Neural cell (in vitro differentiated cells): ENCODE results near the gene ZWILCH. TPM values are rescaled to one million over a fixed set of nuclear protein-coding genes. Genes with fewer than 3 reads are reported as not detected.

Experiments used
- H2AFZ ChIP-seq: fragments of 200-600, 300-800 bp; sonication (generic), shearing (Covaris generic); 2 replicates; pipeline ENCODE4 v1.6.0; 2014; ENCODE audit warnings: low read depth, mild to moderate bottlenecking, antibody characterized with exemption, low read length, moderate library complexity
- H3F3A ChIP-seq: fragments of 200-600 bp; shearing (Covaris generic); 2 replicates; pipeline ENCODE4 v1.6.1; 2016; ENCODE audit warnings: mild to moderate bottlenecking, moderate library complexity, mixed read lengths, antibody characterized with exemption, low read length; ENCODE audit not compliant: insufficient read depth, poor library complexity, severe bottlenecking
- H3K27ac ChIP-seq: fragments of 200-600, 300-800 bp; sonication (generic), shearing (Covaris generic); 2 replicates; pipeline ENCODE4 v1.5.1; 2014; ENCODE audit warnings: mild to moderate bottlenecking, low read length, moderate library complexity
- H3K27me3 ChIP-seq: fragments of 300-800, 200-600 bp; sonication (generic), shearing (Covaris generic); 2 replicates; pipeline ENCODE4 v1.6.0; 2014; ENCODE audit warnings: mild to moderate bottlenecking, low read depth, low read length, moderate library complexity; ENCODE audit not compliant: insufficient read depth
- H3K36me3 ChIP-seq: fragments of 300-800, 200-600 bp; sonication (generic), shearing (Covaris generic); 2 replicates; pipeline ENCODE4 v1.5.1; 2014; ENCODE audit warnings: mild to moderate bottlenecking, antibody characterized with exemption, low read length, moderate library complexity; ENCODE audit not compliant: insufficient read depth
- H3K4me2 ChIP-seq: fragments of 300-800, 200-600 bp; sonication (generic), shearing (Covaris generic); 2 replicates; pipeline ENCODE4 v1.6.0; 2014; ENCODE audit warnings: mild to moderate bottlenecking, low read length
- H3K4me3 ChIP-seq: fragments of 300-800, 200-600 bp; sonication (generic), shearing (Covaris generic); 2 replicates; pipeline ENCODE4 v1.5.1; 2014; ENCODE audit warnings: mild to moderate bottlenecking, low read length, moderate library complexity
- H3K79me2 ChIP-seq: fragments of 200-600 bp; shearing (Covaris generic); replicated peaks from 2 replicates; pipeline ENCODE4 v1.6.0; 2014; ENCODE audit warnings: mild to moderate bottlenecking, low read length, moderate library complexity; ENCODE audit not compliant: insufficient read depth
- H3K9ac ChIP-seq: fragments of 300-800, 200-600 bp; sonication (generic), shearing (Covaris generic); 2 replicates; pipeline ENCODE4 v1.6.1; 2016; ENCODE audit warnings: mild to moderate bottlenecking, low read length, mixed read lengths
- H3K9me2 ChIP-seq: fragments of 200-600 bp; shearing (Covaris generic); 2 replicates; pipeline ENCODE4 v1.6.1; 2016; ENCODE audit warnings: mild to moderate bottlenecking, low read length, mixed read lengths; ENCODE audit not compliant: insufficient read depth
- H3K9me3 ChIP-seq: fragments of 200-600, 300-800 bp; sonication (generic), shearing (Covaris generic); 2 replicates; pipeline ENCODE4 v1.6.1; 2016; ENCODE audit warnings: mild to moderate bottlenecking, mixed run types, low read length, moderate library complexity, mixed read lengths
- H4K20me1 ChIP-seq: fragments of 200-600 bp; shearing (Covaris generic); 2 replicates; pipeline ENCODE4 v1.6.1; 2016; ENCODE audit warnings: mild to moderate bottlenecking, mixed run types; ENCODE audit not compliant: insufficient read depth
- CTCF ChIP-seq: fragments of 450-650 bp; IDR thresholded peaks from 2 replicates; pipeline ENCODE4 v1.5.1; 2014; ENCODE audit warnings: antibody characterized with exemption, mild to moderate bottlenecking, moderate library complexity; ENCODE audit not compliant: poor library complexity, severe bottlenecking
- EP300 ChIP-seq: fragments of 450-650 bp; conservative IDR thresholded peaks from 2 replicates; pipeline ENCODE4 v1.6.1; 2014; ENCODE audit warnings: antibody characterized with exemption, mild to moderate bottlenecking, moderate library complexity; ENCODE audit not compliant: poor library complexity, severe bottlenecking
- EZH2 ChIP-seq: fragments of 200-600, 300-800 bp; shearing (Covaris generic), sonication (generic); IDR thresholded peaks from 2 replicates; pipeline ENCODE4 v1.6.1; 2014; ENCODE audit warnings: antibody characterized with exemption, low read length, borderline replicate concordance, mild to moderate bottlenecking; ENCODE audit not compliant: insufficient read depth, poor library complexity, severe bottlenecking
- MXI1 ChIP-seq: fragments of 450-650 bp; conservative IDR thresholded peaks from 2 replicates; pipeline ENCODE4 v1.6.1; 2014; ENCODE audit warnings: antibody characterized with exemption, mild to moderate bottlenecking; ENCODE audit not compliant: poor library complexity, severe bottlenecking
- POLR2AphosphoS5 ChIP-seq: IDR thresholded peaks from 2 replicates; pipeline ENCODE4 v1.6.1; 2012
- RAD21 ChIP-seq: fragments of 450-650 bp; conservative IDR thresholded peaks from 2 replicates; pipeline ENCODE4 v1.6.1; 2014; ENCODE audit warnings: antibody characterized with exemption, mild to moderate bottlenecking, moderate library complexity
- REST ChIP-seq: IDR thresholded peaks from 2 replicates; pipeline ENCODE4 v1.6.1; 2012; ENCODE audit warnings: borderline replicate concordance
- SMC3 ChIP-seq: fragments of 450-650 bp; conservative IDR thresholded peaks from 2 replicates; pipeline ENCODE4 v1.6.1; 2014; ENCODE audit warnings: antibody characterized with exemption, mild to moderate bottlenecking, moderate library complexity; ENCODE audit not compliant: poor library complexity
- TAF1 ChIP-seq: IDR thresholded peaks from 2 replicates; pipeline ENCODE4 v1.6.1; 2012; ENCODE audit warnings: low read depth
- polyA plus RNA-seq: library from polyadenylated mRNA; depleted of rRNA; stranded (reverse); fragments of >200 nt; gene quantifications from 2 replicates; pipeline ENCODE4 v1.2.3, GENCODE V29; 2014

ZWILCH gene
- polyA plus RNA-seq, 1 donor from 2014 or later = 63.1 TPM

GRCh38 chr15:66569461-66570137, 64.5 kb downstream of the ZWILCH start:
- no peaks in the 10 kb centered on the region for H3K27me3 ChIP-seq
- no peak overlapping the region for H3K4me2 ChIP-seq
- no peaks in the 10 kb centered on the region for H3K79me2 ChIP-seq
- no peak for TF ChIP-seq MXI1
- no peak for TF ChIP-seq CTCF
- TF ChIP-seq RAD21 = no peak
- no peak for TF ChIP-seq EZH2
- no peak for TF ChIP-seq SMC3
- TF ChIP-seq POLR2AphosphoS5 = no peak
- H3K9ac ChIP-seq = no peak overlapping the region
- no peaks in the 10 kb centered on the region for H3F3A ChIP-seq
- no peak overlapping the region for H3K4me3 ChIP-seq
- H3K27ac ChIP-seq = no peak overlapping the region
- H3K9me3 ChIP-seq = no peaks in the 10 kb centered on the region
- H3K9me2 ChIP-seq = no peaks in the 10 kb centered on the region
- H2AFZ ChIP-seq = no peak overlapping the region
- H4K20me1 ChIP-seq = no peaks in the 10 kb centered on the region
- H3K36me3 ChIP-seq = no peaks in the 10 kb centered on the region

GRCh38 chr15:66570327-66570726, 65.2 kb downstream of the ZWILCH start:
- H3K4me2 ChIP-seq = no peak overlapping the region
- H3K9me3 ChIP-seq = no peaks in the 10 kb centered on the region
- no peak overlapping the region for H2AFZ ChIP-seq
- no peak overlapping the region for H3K27ac ChIP-seq
- no peaks in the 10 kb centered on the region for H3K9me2 ChIP-seq
- H4K20me1 ChIP-seq = no peaks in the 10 kb centered on the region
- no peaks in the 10 kb centered on the region for H3K27me3 ChIP-seq
- H3K4me3 ChIP-seq = no peak overlapping the region
- H3K9ac ChIP-seq = no peak overlapping the region
- no peaks in the 10 kb centered on the region for H3F3A ChIP-seq
- no peaks in the 10 kb centered on the region for H3K36me3 ChIP-seq
- no peaks in the 10 kb centered on the region for H3K79me2 ChIP-seq
- TF ChIP-seq REST (no peak), SMC3 (no peak)

- Histone ChIP-seq H3K4me2 (no peak overlapping the region), H3K27ac (no peak overlapping the region), H4K20me1 (no peaks in the 10 kb centered on the region), H3K79me2 (no peaks in the 10 kb centered on the region), H3K36me3 (no peaks in the 10 kb centered on the region), H3K9me2 (no peaks in the 10 kb centered on the region), H2AFZ (no peak overlapping the region), H3K9ac (no peak overlapping the region), H3K9me3 (no peaks in the 10 kb centered on the region), H3K4me3 (no peak overlapping the region), H3F3A (no peaks in the 10 kb centered on the region), H3K27me3 (no peaks in the 10 kb centered on the region)
- TF ChIP-seq SMC3 (no peak), RAD21 (no peak), POLR2AphosphoS5 (no peak), CTCF (no peak), MXI1 (no peak), TAF1 (no peak), EP300 (no peak), REST (no peak), EZH2 (no peak)
Measured at GRCh38 chr15:66570842-66571478, 65.8 kb downstream of the ZWILCH start.
